NCI-H1930 (cell line): Measurements from ENCODE around the gene ATP5PD.

Experiments
- DNase-seq, 2 experiments: peaks; one replicate each; lab custom pipeline; 2025; lab: John Stamatoyannopoulos, UW

ATP5PD gene

GRCh38 chr17:74995847-74996246 is 50.9 kb downstream of the ATP5PD start:
- DNase-seq: no peak

- DNase-seq: no peak
Observed at GRCh38 chr17:74994440-74994839, 52.3 kb downstream of the ATP5PD start.

DNA sequence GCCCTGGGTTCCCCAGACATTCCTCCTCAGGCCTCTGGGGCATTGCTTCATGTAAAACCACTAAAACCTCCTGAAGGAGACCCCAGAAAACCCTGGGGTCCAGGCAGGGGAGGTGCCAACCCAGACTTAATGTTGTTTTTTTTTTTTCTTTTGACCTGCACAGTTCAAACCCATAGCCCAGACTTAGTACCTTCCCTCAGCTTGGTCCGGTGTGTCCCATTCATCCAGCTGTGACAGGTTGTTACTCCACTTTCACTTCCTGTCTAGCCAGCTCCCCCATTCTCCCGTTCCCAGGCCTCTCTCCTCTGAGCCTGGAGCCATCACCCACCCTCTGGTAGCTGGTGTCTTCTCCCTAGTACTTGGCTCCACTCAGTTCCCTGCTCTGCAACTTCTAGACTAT is 54.5 kb downstream of the ATP5PD start:
- no peak for DNase-seq

DNA sequence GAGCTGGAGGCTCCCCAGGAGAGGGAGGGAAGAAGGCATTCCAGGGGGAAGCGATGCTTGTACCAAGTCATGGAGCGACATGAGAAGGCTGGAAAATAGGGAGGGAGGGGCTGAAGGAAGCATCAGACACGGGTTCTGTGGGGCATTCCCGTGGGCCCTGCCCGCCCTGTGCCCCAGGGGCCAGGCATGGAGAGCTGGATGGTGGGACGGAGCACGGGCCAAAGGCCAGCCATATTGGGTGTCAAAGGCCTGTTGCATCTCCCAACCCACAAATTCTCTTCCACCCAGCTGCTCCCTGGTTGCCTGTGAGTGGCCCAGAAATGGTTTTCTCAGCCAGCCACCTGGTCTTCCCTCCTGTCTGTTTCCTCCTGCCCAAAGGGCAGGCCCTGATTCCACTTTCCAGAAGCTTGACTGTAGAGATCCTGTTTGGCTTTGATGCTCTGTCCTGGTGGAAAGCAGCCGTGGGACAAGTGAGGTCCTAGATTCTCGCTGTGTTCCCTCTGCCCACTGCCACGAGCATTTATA is 56.1 kb downstream of the ATP5PD start:
- no peak for DNase-seq
